Astrocyte of the cerebellum (primary cell): ENCODE data around the gene TTLL12.
A peak's percentile ranks its signal among the peaks of the same experiment; 100 is the strongest.

ENCODE experiments used
- DNase-seq: peaks from one replicate; pipeline ENCODE4 v3.0.0-alpha.2; 2011; ENCODE audit warnings: low read depth
- H3K4me3 ChIP-seq: 2 replicates; pipeline ENCODE4 v1.5.1; 2011; ENCODE audit warnings: mild to moderate bottlenecking, low read depth, low read length, moderate library complexity
- in situ Hi-C: cut with HindIII; loops from 2 replicates; pipeline ENCODE4 v1.10.0; 2017; ENCODE audit warnings: low sequenced_read_pairs
- TF ChIP-seq, protein P1 (sequence below): IDR thresholded peaks from 2 replicates; pipeline ENCODE4 v1.5.1; 2012; ENCODE audit warnings: low read length, low read depth, moderate library complexity, mild to moderate bottlenecking; ENCODE audit errors: missing control alignments

TTLL12 gene

DNA sequence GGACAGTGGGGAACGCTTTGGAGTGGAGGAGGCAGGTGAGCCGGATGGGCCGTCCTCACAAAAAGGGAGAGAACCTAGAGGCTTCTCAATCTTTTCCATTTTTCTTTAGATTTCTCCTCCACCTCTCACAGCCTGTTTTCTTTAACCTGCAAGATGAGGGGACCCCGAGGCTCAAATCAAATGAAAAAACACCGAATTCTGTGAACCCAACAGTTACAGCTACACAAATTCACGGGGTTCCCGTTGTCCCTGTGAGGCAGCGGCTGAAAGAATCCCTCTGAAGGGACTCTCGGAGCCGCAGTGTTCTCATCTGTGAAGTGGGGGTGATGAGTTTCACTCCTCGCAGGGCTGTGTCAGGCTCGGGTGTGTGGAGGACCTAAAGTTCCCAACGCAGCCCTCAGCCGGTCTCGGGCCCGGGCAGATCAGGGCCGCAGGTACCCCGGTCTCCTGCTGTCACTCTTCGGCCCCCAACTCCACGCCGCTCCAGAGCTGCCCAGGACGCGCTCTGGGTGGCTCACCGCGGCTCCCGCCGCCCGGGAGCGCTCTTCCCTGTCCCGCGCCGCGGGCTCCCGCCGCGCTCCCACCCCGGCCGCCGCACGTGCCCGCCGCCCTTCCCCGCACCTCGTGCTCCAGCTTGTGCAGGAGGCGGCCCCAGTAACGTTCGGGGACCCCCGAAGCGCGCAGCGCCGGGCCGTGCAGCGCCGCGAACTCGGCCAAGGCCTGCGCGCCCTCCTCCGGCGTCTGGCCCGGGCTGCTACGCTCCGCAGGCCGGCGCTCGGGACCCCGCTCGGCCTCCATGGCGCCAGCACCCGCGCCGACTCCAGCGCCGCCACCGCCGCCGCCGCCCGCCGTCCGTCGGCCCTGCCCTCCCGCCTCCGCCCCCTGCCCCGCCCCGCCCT is at the start of gene TTLL12:
Gene TTLL12 (minus strand): TSS at position 863 of the 899 bp plus-strand sequence. CDS start 65 bp downstream, at position 798.
- peak within 1 kb of the TSS; percentile 59 for H3K4me3 ChIP-seq
- DNase-seq: no peak
- in situ Hi-C loops: no loop called here
- TF ChIP-seq, protein P1, sequence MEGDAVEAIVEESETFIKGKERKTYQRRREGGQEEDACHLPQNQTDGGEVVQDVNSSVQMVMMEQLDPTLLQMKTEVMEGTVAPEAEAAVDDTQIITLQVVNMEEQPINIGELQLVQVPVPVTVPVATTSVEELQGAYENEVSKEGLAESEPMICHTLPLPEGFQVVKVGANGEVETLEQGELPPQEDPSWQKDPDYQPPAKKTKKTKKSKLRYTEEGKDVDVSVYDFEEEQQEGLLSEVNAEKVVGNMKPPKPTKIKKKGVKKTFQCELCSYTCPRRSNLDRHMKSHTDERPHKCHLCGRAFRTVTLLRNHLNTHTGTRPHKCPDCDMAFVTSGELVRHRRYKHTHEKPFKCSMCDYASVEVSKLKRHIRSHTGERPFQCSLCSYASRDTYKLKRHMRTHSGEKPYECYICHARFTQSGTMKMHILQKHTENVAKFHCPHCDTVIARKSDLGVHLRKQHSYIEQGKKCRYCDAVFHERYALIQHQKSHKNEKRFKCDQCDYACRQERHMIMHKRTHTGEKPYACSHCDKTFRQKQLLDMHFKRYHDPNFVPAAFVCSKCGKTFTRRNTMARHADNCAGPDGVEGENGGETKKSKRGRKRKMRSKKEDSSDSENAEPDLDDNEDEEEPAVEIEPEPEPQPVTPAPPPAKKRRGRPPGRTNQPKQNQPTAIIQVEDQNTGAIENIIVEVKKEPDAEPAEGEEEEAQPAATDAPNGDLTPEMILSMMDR: no peak

- H3K4me3 ChIP-seq: no peak overlapping the region
- in situ Hi-C loops: no loop called here
- TF ChIP-seq, protein P1: no peak
- DNase-seq: no peak
These were observed 48.8 kb upstream of the TTLL12 start for GRCh38 chr22:43235445-43236409.

- no peak for DNase-seq
- TF ChIP-seq, protein P1: no peak
- no peak overlapping the region for H3K4me3 ChIP-seq
- in situ Hi-C loops: no loop called here
These were observed 47.5 kb upstream of the TTLL12 start for GRCh38 chr22:43234264-43234988.

GRCh38 chr22:43233529-43233928 is 46.6 kb upstream of the TTLL12 start:
- in situ Hi-C loops: no loop called here
- DNase-seq: no peak
- TF ChIP-seq, protein P1: no peak
- H3K4me3 ChIP-seq: no peak overlapping the region

DNA sequence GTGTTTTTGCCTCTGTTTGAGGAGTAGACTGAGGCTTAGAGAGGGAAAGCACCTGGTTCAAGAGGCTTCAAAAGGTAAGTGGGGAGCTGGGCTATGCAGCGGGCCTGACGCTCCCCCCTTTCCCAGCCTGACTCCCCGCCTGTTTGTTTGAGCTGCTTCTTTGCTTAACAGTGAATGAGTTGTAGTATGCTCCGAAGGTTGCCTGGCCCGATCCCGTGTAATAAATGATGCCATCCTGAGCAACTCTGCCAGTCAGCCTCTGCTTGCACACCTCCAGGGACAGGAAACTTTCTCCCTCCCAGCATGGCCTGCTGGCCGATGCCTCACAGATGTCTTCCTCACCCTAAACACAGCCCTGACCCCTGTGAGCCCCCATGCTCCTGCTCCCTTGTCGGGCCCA is 45.5 kb upstream of the TTLL12 start:
- in situ Hi-C loops: no loop called here
- no peak for DNase-seq
- TF ChIP-seq, protein P1: no peak
- H3K4me3 ChIP-seq: no peak overlapping the region

- TF ChIP-seq, protein P1: no peak
- H3K4me3 ChIP-seq: no peak overlapping the region
- in situ Hi-C loops: no loop called here
- no peak for DNase-seq
These were observed 44.7 kb upstream of the TTLL12 start for GRCh38 chr22:43231724-43232034.
